Stimulated activated CD8-positive, alpha-beta memory T cell treated with anti-CD3 and anti-CD28 coated beads, Interleukin-15, amount 100 ng/mL, for 1 hour (primary cell): ENCODE measurements around the gene ZSCAN1.

ENCODE experiments used
- DNase-seq: peaks from one replicate; pipeline ENCODE4 v3.0.0-alpha.2; 2020; ENCODE audit warnings: low read depth

ZSCAN1 gene

DNA sequence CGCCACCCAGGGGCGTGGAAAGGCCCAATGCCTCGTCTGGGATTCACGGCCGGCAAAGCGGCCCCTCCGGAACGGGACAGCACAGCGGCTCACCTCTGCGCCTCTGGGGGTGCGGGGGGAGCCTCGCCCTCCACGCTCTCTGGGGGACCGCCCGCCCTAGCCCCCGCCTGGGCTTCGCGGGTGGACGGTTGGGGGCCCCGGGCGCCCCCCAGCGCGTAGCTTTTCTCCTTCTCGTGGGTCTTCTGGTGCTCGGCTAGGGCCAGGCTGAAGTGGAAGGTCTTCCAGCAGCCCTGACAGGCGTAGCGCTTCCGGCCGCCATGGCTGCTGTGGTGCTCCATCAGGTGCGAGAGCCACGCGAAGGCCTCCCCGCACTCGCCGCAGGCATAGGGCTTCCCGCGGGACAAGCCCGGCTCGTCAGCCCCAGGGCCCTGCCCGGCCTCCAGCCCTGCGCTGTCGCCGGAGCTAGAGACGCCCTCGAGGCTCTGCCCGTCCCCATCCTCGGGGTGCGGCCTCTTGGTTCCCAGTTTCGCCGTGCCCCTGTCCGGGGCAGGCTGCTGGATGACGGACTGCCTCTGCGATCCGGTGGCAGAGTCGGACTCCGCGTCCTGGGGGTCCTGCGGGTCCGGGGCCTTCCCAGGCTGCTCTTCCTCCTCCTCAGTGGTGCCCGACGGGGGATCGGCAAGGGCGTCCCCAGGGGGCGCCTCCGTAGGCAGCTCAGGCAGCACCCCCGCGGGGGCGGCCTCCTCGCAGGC is 50.9 kb downstream of the ZSCAN1 start:
- no peak for DNase-seq

DNA sequence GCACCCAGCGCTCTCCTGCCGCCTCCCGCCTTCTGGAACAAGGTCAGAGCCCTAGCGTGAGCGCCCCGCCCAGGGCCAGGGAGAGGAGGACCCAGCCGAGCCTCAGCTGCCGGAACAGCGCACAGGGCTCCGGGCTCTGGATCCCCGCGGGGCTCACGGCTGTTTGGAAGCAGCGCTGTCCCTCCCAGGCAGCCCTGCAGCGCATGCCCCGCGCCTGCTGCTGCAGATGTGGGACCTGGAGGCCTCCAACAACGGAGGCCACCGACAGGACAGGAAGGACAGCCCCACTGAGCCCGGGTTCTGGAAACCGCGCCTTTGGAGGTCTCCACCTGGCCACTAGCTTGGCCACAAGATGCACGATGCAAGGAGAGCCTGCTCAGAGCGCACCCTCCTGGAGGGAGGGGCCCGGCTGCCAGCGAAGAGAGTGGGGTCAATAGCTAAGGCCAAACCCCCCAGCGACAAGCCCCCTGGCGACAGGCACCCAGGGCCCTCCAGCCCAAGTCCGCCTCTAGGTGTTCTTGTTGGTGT is 51.6 kb downstream of the ZSCAN1 start:
- no peak for DNase-seq

DNA sequence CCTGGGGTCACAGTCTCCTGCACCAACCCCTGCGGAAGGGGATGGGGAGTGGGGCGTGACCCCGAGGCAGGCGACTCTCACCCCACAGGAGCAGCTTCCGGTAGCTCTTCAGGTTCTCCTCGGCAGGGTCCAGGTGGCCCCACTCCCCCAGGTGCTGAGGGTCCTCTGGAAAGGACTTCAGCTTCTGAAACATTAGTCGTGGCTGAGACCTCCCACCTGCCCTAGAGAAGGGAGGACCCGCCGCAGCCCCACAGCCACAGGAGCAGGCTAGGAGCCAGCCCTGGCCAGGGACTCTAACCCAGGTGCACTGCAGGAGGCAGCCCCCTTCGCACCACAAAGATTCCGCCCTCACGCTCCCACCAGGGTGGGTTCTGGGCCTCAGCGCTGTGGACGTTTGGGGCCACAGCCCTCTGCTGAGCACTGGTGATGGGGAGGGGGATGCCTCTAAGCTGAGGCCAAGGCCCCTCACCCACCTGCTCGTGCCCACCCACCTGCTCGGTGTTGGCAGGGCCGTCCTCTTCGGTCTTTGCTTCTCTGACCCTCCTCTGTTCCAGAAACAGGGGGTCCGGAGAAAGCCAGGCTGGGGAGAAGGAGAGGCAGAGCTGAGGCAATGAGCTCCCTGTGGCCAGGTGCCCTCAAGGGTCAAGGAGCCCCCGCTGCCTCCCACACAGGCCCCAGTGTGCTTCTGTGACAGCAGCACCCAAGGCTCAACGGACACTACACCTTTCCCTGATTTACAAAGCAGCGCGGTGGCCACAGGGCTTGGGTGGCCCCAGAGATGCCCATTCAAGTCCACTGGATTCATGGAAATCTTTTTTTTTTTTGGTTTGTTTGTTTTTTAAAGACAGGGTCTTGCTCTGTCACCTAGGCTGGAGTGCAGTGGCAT is 53.2 kb downstream of the ZSCAN1 start:
- DNase-seq: no peak

DNA sequence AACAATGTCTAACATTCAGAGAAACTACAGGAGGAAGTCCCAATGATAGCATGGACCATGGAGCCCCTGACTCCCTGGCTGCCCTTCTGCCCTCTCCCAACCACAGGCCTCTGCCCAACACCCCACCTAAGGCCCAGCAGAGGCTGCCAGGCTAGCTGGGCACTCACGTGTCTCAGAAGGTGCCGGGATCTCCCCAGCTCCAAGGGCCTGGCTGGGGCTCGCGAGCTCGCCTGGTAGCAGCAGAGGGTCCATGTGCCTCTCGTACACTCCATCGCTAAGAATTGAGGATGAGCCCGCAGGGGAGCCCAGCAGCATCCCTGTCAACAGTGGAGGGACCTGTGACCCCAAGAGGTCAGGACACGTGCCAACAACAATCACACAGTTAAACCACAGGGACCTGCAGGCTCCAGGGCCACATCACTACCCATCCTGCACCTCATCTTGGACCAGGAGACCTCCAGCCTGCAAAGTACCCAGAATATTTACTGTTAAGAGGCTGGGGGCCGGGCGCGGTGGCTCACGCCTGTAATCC is 54.8 kb downstream of the ZSCAN1 start:
- no peak for DNase-seq

DNA sequence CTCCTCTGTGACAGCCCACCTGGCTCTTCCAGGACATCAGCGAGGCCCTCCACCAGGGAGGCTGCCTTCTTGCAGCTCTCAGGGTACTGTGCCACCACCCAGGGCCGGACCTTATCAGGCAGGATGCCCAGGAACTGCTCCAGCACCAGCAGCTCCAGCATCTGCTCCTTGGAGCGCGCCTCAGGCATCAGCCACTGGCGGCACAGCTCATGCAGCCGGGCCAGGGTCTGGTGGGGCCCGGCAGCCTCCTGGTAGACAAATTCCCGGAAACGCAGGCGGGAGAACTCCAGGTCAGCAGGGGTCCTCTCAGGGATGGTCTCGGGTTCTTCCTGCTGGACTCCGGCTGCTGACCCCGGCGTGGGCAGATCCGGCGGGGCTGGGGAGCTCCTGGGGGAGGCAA is 56.0 kb downstream of the ZSCAN1 start:
- no peak for DNase-seq

DNA sequence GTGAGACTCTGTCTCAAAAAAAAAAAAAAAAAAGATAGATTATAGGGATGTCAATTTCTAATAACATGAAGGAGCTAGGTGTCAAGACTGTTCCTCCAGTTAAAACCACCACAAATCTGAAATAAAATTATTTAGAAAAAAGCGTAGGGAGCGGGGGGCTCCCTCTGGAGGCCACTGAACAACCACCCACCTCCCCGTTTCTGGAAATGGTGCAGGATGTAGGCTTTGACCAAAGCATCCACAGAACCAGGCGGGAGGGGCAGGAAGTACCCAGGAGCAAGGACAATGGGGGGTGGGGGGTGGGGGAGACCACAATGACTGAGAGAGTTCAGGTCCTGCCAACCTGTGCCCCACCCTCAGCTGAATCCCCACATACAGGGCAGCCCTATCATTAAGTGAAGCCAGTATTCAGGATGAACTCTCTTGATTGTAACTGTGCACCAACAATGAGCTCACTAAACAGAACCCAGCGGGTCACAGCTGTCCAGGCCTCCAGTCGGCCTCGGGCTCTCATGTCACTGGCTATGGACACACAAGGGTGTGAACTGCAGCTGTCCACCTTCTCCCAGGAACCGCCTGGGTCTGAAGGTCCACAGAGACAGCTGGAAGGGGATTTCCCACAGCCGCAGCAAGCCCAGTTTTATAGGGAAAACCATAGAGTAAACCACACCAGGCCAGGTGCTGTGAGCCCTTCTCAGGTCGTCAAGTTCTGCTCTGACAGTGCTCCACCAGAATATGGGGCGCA is 57.6 kb downstream of the ZSCAN1 start:
- DNase-seq: no peak

DNA sequence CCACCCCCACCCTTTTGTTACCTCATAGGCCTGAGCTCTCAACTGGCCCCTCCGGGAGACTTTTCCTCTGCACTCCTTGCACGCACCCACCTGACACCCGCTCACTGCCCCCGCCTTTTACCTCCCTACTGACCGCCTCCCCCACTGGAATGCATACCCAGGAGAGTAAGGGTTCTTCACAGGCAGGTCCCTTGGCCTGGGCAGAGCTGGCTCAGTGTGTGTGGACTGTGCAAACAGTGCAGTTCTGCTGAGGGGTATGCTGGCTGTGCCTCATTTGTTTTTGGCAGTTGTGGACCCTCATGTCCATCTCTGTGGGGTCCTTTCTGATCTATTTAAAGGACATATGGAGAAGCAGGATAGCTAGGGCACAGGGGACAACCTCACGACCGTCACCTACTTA is 59.2 kb downstream of the ZSCAN1 start:
- DNase-seq: no peak

DNA sequence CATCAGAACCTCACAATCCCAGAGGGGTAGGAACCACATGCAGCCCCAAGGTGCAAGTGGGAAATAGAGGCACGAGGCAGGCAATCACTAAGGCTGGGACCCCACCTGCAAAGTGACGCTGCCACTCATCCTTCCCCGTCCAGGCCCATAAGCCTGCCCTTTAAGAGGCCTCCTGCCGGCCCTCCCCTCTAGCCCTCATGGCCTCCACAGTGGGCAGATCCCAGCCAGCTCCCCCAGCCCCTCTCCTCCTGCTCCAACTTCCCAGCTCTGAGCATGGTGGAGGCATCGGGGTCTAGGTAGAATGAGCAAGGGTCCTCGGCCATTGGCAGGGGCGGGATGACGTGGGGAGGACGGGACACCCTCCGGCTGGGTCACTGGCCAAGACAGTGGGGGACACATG is 61.5 kb downstream of the ZSCAN1 start:
- DNase-seq: no peak

DNA sequence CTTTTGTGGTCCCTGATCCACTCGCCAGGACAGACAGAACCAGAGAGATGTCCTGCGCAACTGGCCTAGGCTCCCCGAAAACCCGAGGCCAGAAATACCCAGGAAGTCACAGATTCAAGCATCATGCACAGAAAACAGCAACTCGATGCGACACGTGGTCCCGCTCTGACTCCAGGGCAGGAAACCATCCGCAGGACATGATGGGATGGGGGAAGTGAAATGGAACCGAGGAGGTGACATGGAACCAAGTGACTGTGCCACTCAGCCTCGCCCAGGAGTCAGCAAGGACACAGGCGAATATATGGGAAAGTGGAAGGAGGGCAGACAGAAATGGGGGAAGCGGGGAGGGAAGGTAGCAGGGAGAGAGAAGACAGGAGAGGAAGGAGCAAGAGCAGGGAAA is 63.1 kb downstream of the ZSCAN1 start:
- no peak for DNase-seq

DNA sequence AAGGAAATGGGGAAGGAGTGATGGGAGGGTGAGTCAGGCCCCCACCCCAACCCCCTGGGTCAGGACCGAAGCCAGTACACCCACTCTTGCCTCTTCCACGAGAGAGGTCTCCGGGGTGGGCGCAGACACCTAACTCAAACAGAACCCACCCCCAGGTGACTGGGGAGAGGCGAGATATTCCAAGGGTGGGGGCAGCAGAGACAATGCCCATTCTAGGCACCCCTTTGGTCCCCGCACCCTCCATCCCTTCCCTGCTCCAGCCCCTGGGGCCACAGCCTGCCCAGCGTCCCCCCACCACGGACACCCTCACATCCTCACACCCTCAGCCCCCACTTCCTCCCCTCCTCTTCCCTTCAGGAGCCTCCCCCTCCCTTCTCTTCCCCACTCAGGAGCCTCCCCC is 63.5 kb downstream of the ZSCAN1 start:
- no peak for DNase-seq

DNA sequence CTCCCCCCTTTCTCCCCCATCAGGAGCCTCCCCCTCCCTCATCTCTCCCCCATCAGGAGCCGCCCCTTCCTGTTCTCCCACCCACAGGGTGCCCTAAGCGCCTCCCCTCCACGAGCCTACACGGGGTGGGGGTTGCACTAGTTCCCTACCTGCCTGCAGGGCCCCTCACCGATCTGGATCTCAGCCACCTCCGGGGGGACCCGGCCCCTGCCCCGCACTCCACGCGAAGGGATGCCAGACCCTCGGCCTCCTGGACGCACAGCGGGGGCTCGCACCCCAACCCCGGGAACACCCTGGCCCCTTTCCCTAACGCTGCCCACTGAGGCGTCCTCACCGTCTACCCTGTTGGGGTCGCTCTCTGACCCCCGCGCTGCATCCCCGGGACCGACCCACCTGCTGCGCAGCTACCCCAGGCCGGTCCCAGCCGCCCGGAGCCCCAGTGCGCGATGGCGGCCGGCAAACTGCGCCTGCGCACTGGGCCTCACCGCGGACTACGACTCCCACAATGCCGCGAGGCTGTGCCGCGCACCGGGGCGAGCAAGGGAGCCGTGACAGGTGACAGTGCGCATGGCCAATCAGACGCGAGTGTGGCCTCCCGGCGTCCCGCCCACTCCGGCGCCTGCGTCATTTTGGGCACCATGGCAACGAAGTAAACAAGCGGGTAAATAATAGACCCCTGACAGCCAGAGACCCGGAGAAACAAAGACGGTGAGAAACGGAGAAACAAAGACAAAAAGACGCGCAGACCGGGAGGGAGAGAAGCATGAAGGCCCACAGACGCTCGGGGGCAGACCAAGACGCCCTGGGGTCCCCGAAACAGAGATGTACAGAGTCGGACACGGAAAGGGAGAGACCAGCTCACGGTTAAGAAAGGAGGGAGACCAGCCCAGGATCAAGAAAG is 64.2 kb downstream of the ZSCAN1 start, which contains the start of gene ZSCAN18:
Gene ZSCAN18, minus strand, starts transcription at position 451 of the 901 bp plus-strand sequence. CDS start 7,964 bp downstream, outside the sequence.
- peak; percentile 94 for DNase-seq

DNA sequence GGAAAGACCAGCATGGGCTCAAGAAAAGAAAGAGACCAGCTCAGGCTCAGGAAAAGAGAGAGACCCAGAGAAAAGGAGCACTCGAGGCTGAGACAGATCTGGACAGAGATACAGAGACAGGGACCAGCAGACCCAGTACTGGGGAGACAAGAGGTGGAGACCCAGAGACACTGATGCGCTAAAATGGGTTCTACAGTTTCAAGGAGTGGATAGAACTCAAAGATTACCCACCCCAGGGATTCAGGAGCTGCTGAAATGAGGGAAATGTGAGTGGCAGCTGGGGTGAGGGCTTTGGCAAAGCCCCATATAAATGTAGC is 64.8 kb downstream of the ZSCAN1 start:
- no peak for DNase-seq
